Measurements from ENCODE around the gene ANKRD52. TPM values are rescaled to one million over a fixed set of nuclear protein-coding genes. Genes with fewer than 3 reads are reported as not detected.

The ANKRD52 gene
- total and polyA plus RNA-seq, 2 of the 8 experiments (the other 6 are each of a cell fraction or from before 2014, with no cell fraction given), result 14.0 to 36.3 TPM

GRCh38 chr12:56198836-56199235 lies 59.3 kb downstream of the ANKRD52 start:
- Histone ChIP-seq H3K4me3 (ENCODE audit: extremely low read depth in 1 of 4, insufficient read depth in 2 of 4, low read depth in 3 of 4, low read length in 4 of 4) (no peak overlapping the region), H3K23ac (ENCODE audit: insufficient read length) (no peak overlapping the region), H3K79me1 (ENCODE audit: low read depth, low read length) (no peaks in the 10 kb centered on the region), H3K9me3 (ENCODE audit: insufficient read depth in 2 of 2, low read depth in 1 of 2, low read length in 1 of 2) (no peaks in the 10 kb centered on the region), H3K27ac (ENCODE audit: low read depth, low read length) (no peak overlapping the region), H2AK5ac (ENCODE audit: low read depth, low read length) (no peak overlapping the region), H2AFZ (ENCODE audit: low read length) (no peak overlapping the region), H2BK15ac (ENCODE audit: low read length) (no peak overlapping the region), H2BK12ac (ENCODE audit: low read depth, low read length) (no peak overlapping the region), H2BK120ac (replicated peaks; ENCODE audit: low read depth, low read length) (no peak overlapping the region), H2BK5ac (ENCODE audit: low read depth, low read length) (no peak overlapping the region), H4K5ac (ENCODE audit: insufficient read length, low read depth, low read length) (no peak overlapping the region), H3K56ac (replicated peaks; ENCODE audit: insufficient read length, low read depth, low read length) (no peak overlapping the region), H2BK20ac (ENCODE audit: low read length) (no peak overlapping the region), H3K79me2 (ENCODE audit: control insufficient read depth in 1 of 2, insufficient read depth in 2 of 2, low read length in 2 of 2) (no peaks in the 10 kb centered on the region), H3K4me1 (replicated peaks in 1 of 4; ENCODE audit: control insufficient read depth in 3 of 4, insufficient read depth in 4 of 4, low read length in 3 of 4) (no peaks in the 10 kb centered on the region), H3K27me3 (replicated peaks in 1 of 4; ENCODE audit: control insufficient read depth in 3 of 4, extremely low read depth in 1 of 4, insufficient read depth in 3 of 4, low read length in 3 of 4) (no peaks in the 10 kb centered on the region), H3K4ac (replicated peaks; ENCODE audit: insufficient read length, low read depth, low read length) (no peak overlapping the region), H3K23me2 (ENCODE audit: low read depth, low read length) (no peaks in the 10 kb centered on the region), H3K14ac (ENCODE audit: insufficient read length) (no peak overlapping the region), H3K9ac (replicated peaks in 1 of 4; ENCODE audit: extremely low read depth in 1 of 4, low read depth in 3 of 4, low read length in 3 of 4) (no peak overlapping the region), H4K91ac (replicated peaks; ENCODE audit: insufficient read length, low read length) (no peak overlapping the region), H3K36me3 (ENCODE audit: control insufficient read depth in 2 of 4, insufficient read depth in 4 of 4, low read length in 3 of 4) (no peaks in the 10 kb centered on the region), H4K8ac (ENCODE audit: extremely low read depth, insufficient read depth, low read length) (no peak overlapping the region), H3K18ac (ENCODE audit: extremely low read depth, low read length) (no peak overlapping the region), H3K4me2 (ENCODE audit: insufficient read depth in 1 of 2, low read depth in 2 of 2, low read length in 2 of 2) (no peak overlapping the region), H4K20me1 (replicated peaks in 1 of 2; ENCODE audit: control insufficient read depth in 1 of 2, insufficient read depth in 2 of 2, low read length in 2 of 2) (no peaks in the 10 kb centered on the region)
- DNase-seq (ENCODE audit: low read depth in 1 of 2, low spot score in 2 of 2), result no peak
- 88% methylated on average over 1 of the region's 1 CpG; no CpG with 5 or more reads in 1 of the 2 experiments for WGBS, 2 experiments (ENCODE audit: extremely low coverage in 1 of 2, insufficient coverage in 1 of 2, insufficient read length in 1 of 2, insufficient replicate concordance in 2 of 2, low coverage in 1 of 2, low lambda C conversion rate in 2 of 2, missing lambda C conversion rate in 1 of 2)
- no peak for FAIRE-seq
- TF ChIP-seq SP1 (IDR thresholded peaks at IDR 0.05; ENCODE audit: low read depth, low read length), result 0 out of 2 replicates have a peak, but pooled peaks have one; percentile 62
- peak; percentile 87 for TF ChIP-seq TEAD4 (IDR thresholded peaks at IDR 0.05; ENCODE audit: low read depth, low read length)
- no peak for TF ChIP-seq JUN (IDR thresholded peaks at IDR 0.05; ENCODE audit: low read depth, low read length)
- ChIA-PET CTCF (ENCODE audit: partially characterized antibody) (interaction anchor here (0.8 to 12.3 kb wide), 12 partner anchors 7 to 934 kb away, joined by 3 to 111 read pairs (median 3); partner anchors contain the start of genes COQ10A, RNF41 and SMARCC2), POLR2A (ENCODE audit: partially characterized antibody) (interaction anchor here (0.7 to 17.4 kb wide), 11 partner anchors 9 to 757 kb away, joined by 3 to 203 read pairs (median 4); partner anchors contain the start of genes MYL6, RNF41, SMARCC2 and ZC3H10)

All from H1 (cell line).